Lower lobe of right lung (tissue), 2 donors: Measurements from ENCODE around the gene ZFAND3. TPM values are rescaled to one million over a fixed set of nuclear protein-coding genes. Genes with fewer than 3 reads are reported as not detected.
A peak's percentile ranks its signal among the peaks of the same experiment; 100 is the strongest.

Experiments
- ATAC-seq, 2 donors: fragments of 200-7000 bp; cut with Tn5 transposase; one replicate each; pipeline ENCODE4 v1.9.1; 2020 to 2022; ENCODE audit warnings: mild to moderate bottlenecking in 2 of 2, moderate library complexity in 2 of 2
- DNase-seq: peaks from one replicate; pipeline ENCODE4 v3.0.0-alpha.2; 2020
- H3K27ac ChIP-seq: fragments of 200-600 bp; one replicate; pipeline ENCODE4 v1.8.0; 2022
- H3K27me3 ChIP-seq: fragments of 200-600 bp; one replicate; pipeline ENCODE4 v1.8.0; 2022; ENCODE audit warnings: low read depth
- H3K36me3 ChIP-seq: fragments of 200-600 bp; one replicate; pipeline ENCODE4 v1.8.0; 2022; ENCODE audit warnings: mild to moderate bottlenecking
- H3K4me1 ChIP-seq: fragments of 200-600 bp; one replicate; pipeline ENCODE4 v1.8.0; 2022
- H3K4me3 ChIP-seq: fragments of 200-600 bp; one replicate; pipeline ENCODE4 v1.8.0; 2022; ENCODE audit warnings: mild to moderate bottlenecking
- H3K9me3 ChIP-seq: fragments of 200-600 bp; one replicate; pipeline ENCODE4 v1.8.0; 2022
- CTCF ChIP-seq: fragments of 200-600 bp; IDR thresholded peaks from one replicate; pipeline ENCODE4 v1.8.0; 2022; ENCODE audit warnings: antibody characterized with exemption, mild to moderate bottlenecking
- intact Hi-C: fragments of 100-400 bp; cut with DNase I; formaldehyde crosslinking; loops from one replicate; pipeline ENCODE4 v1.11.0; 2022
- long read RNA-seq: library from polyadenylated mRNA; unstranded; transcript quantifications from one replicate; pipeline ENCODE4 v2.0.0, GENCODE V29; 2021
- total RNA-seq: library from RNA; stranded (reverse); fragmentation: NEBNext Ultra II Directional; extraction: Animal tissue kit (Norgen Biotek cat#: 25700); gene quantifications from one replicate; pipeline ENCODE4 v1.2.1, GENCODE V29; 2021
- donor health status: DM: no; HTN: yes; CAD: no; lungs with severe emphysema.

The ZFAND3 gene
- 83.3 TPM for total RNA-seq
- long read RNA-seq, transcript ZFAND3-201 (6 exons, 3,366 nt), result major isoform, 21 of 61 reads
- long read RNA-seq, partial matches to known transcripts, result 17 of 61 reads
- long read RNA-seq, other reads (novel, unspliced or antisense), result 23 of 61 reads

- no peaks in the 10 kb centered on the region for H3K36me3 ChIP-seq
- peaks cover 44% of the 10 kb centered on the region for H3K4me1 ChIP-seq
- peak within 1 kb of the TSS; percentile 83 for H3K4me3 ChIP-seq
- ATAC-seq, result peak; percentile 96 to 98
- intact Hi-C loops, result no loop called here
- H3K27me3 ChIP-seq, result no peaks in the 10 kb centered on the region
- H3K9me3 ChIP-seq, result no peaks in the 10 kb centered on the region
- TF ChIP-seq CTCF, result no peak
- peak; percentile 97 for DNase-seq
- H3K27ac ChIP-seq, result peak within 1 kb of the TSS; percentile 98
These were observed at the start of gene ZFAND3 for GRCh38 chr6:37819177-37819801. TSS of gene ZFAND3 (plus strand) at chr6:37819727. CDS start at chr6:37819946, 219 bp downstream.

GRCh38 chr6:37774028-37774680 lies 45.4 kb upstream of the ZFAND3 start:
- Histone ChIP-seq H3K36me3 (no peaks in the 10 kb centered on the region), H3K4me1 (no peaks in the 10 kb centered on the region), H3K27ac (no peak overlapping the region), H3K4me3 (no peak overlapping the region), H3K9me3 (no peaks in the 10 kb centered on the region), H3K27me3 (no peaks in the 10 kb centered on the region)
- no peak for DNase-seq
- intact Hi-C loops, result no loop called here
- no peak for TF ChIP-seq CTCF
- ATAC-seq, result no peak

- ATAC-seq (no peak), DNase-seq (no peak)
- no peaks in the 10 kb centered on the region for H3K4me1 ChIP-seq
- H3K27ac ChIP-seq, result no peak overlapping the region
- H3K9me3 ChIP-seq, result no peaks in the 10 kb centered on the region
- no peaks in the 10 kb centered on the region for H3K36me3 ChIP-seq
- intact Hi-C loops, result no loop called here
- H3K4me3 ChIP-seq, result no peak overlapping the region
- no peak for TF ChIP-seq CTCF
- no peaks in the 10 kb centered on the region for H3K27me3 ChIP-seq
These were observed 43.0 kb upstream of the ZFAND3 start for GRCh38 chr6:37776566-37776965.

GRCh38 chr6:37777272-37777834 lies 42.2 kb upstream of the ZFAND3 start:
- Histone ChIP-seq H3K4me3 (no peak overlapping the region), H3K4me1 (no peaks in the 10 kb centered on the region), H3K27ac (no peak overlapping the region), H3K36me3 (no peaks in the 10 kb centered on the region), H3K27me3 (no peaks in the 10 kb centered on the region), H3K9me3 (no peaks in the 10 kb centered on the region)
- TF ChIP-seq CTCF, result no peak
- DNase-seq (no peak), ATAC-seq (no peak)
- intact Hi-C loops, result no loop called here

GRCh38 chr6:37779111-37779800 lies 40.3 kb upstream of the ZFAND3 start:
- peaks cover 15% of the 10 kb centered on the region for H3K4me1 ChIP-seq
- intact Hi-C loops, result no loop called here
- no peak overlapping the region for H3K4me3 ChIP-seq
- H3K36me3 ChIP-seq, result no peaks in the 10 kb centered on the region
- TF ChIP-seq CTCF, result no peak
- no peaks in the 10 kb centered on the region for H3K9me3 ChIP-seq
- no peak overlapping the region for H3K27ac ChIP-seq
- no peak for DNase-seq
- ATAC-seq, result no peak
- no peaks in the 10 kb centered on the region for H3K27me3 ChIP-seq
